IMR-90 (cell line): ENCODE data around the gene FADS1. TPM values are rescaled to one million over a fixed set of nuclear protein-coding genes. Genes with fewer than 3 reads are reported as not detected.

ENCODE experiments used
- ATAC-seq: fragments of 200-7000 bp; cut with Tn5 transposase; 2 replicates; pipeline ENCODE4 v1.9.1; 2020; ENCODE audit warnings: low read depth, mild to moderate bottlenecking, moderate library complexity
- BruUV-seq: library from RNA; stranded (reverse); fragments of 400-500 nt; replicated peaks from 2 replicates; lab custom pipeline; 2021; lab: Mats Ljungman, UMichigan
- CTCF ChIA-PET: fragments of 300-600 bp; formaldehyde crosslinking; extraction: SDS; loops from one replicate; lab custom pipeline; 2021; ENCODE audit warnings: antibody characterized with exemption; lab: Yijun Ruan, JAX
- POLR2A ChIA-PET: fragments of 300-600 bp; sonication (Branson Sonifier 250); formaldehyde crosslinking; loops from one replicate; lab custom pipeline; 2022; ENCODE audit warnings: antibody characterized with exemption; ENCODE audit not compliant: unreplicated experiment; lab: Charles Lee
- DNase-seq: peaks from one replicate; pipeline ENCODE4 v3.0.0; 2013
- H2AFZ ChIP-seq: replicated peaks from 2 replicates; pipeline ENCODE3; 2013; ENCODE audit warnings: low read length, mild to moderate bottlenecking; ENCODE audit not compliant: poor library complexity
- H2AK5ac ChIP-seq: 2 replicates; pipeline ENCODE4 v1.6.1; 2013; ENCODE audit warnings: low read depth, low read length, inconsistent platforms
- H2AK9ac ChIP-seq: replicated peaks from 2 replicates; pipeline ENCODE3; 2013; ENCODE audit warnings: mild to moderate bottlenecking, low read depth, low read length, moderate library complexity; ENCODE audit not compliant: poor library complexity
- H2BK120ac ChIP-seq: 2 replicates; pipeline ENCODE4 v1.6.1; 2013; ENCODE audit warnings: low read depth, low read length, inconsistent platforms
- H2BK15ac ChIP-seq: 3 replicates; pipeline ENCODE4 v1.6.1; 2013; ENCODE audit warnings: low read depth, low read length, inconsistent platforms
- H2BK20ac ChIP-seq: 2 replicates; pipeline ENCODE4 v1.6.1; 2013; ENCODE audit warnings: low read depth, mild to moderate bottlenecking, inconsistent platforms, low read length, moderate library complexity
- H2BK5ac ChIP-seq: 2 replicates; pipeline ENCODE4 v1.6.1; 2013; ENCODE audit warnings: mild to moderate bottlenecking, low read depth, low read length, inconsistent platforms; ENCODE audit not compliant: poor library complexity, severe bottlenecking
- H3K14ac ChIP-seq: replicated peaks from 2 replicates; pipeline ENCODE4 v1.6.1; 2013; ENCODE audit warnings: low read depth, low read length, inconsistent platforms
- H3K18ac ChIP-seq: 2 replicates; pipeline ENCODE4 v1.6.1; 2013; ENCODE audit warnings: low read depth, low read length, control low read depth
- H3K23ac ChIP-seq: 2 replicates; pipeline ENCODE4 v1.6.1; 2013; ENCODE audit warnings: low read depth, low read length, inconsistent platforms
- H3K27ac ChIP-seq: 2 replicates; pipeline ENCODE4 v1.5.1; 2013; ENCODE audit warnings: mild to moderate bottlenecking, control low read depth, low read length; ENCODE audit not compliant: insufficient read depth
- H3K27me3 ChIP-seq: 2 replicates; pipeline ENCODE4 v1.6.1; 2013; ENCODE audit warnings: low read length; ENCODE audit not compliant: control insufficient read depth, insufficient read depth
- H3K36me3 ChIP-seq: 2 replicates; pipeline ENCODE4 v1.6.1; 2013; ENCODE audit warnings: low read length, mixed read lengths; ENCODE audit not compliant: control insufficient read depth, insufficient read depth
- H3K4ac ChIP-seq: 2 replicates; pipeline ENCODE4 v1.6.1; 2013; ENCODE audit warnings: low read depth, low read length, inconsistent platforms
- H3K4me1 ChIP-seq: 2 replicates; pipeline ENCODE4 v1.6.1; 2013; ENCODE audit warnings: low read length, mixed read lengths; ENCODE audit not compliant: control insufficient read depth, insufficient read depth
- H3K4me2 ChIP-seq: 2 replicates; pipeline ENCODE4 v1.6.1; 2013; ENCODE audit warnings: low read depth, mild to moderate bottlenecking, control low read depth, low read length, moderate library complexity
- H3K4me3 ChIP-seq: 2 replicates; pipeline ENCODE4 v1.5.1; 2013; ENCODE audit warnings: low read depth, mild to moderate bottlenecking, control low read depth, low read length, moderate library complexity; ENCODE audit not compliant: insufficient read depth
- H3K56ac ChIP-seq: 2 replicates; pipeline ENCODE4 v1.6.1; 2013; ENCODE audit warnings: low read length, inconsistent platforms; ENCODE audit not compliant: insufficient read depth; ENCODE audit errors: extremely low read depth
- H3K79me1 ChIP-seq, 2 experiments: 2 replicates each; pipeline ENCODE4 v1.6.1; 2013; ENCODE audit warnings: low read length in 2 of 2, inconsistent platforms in 1 of 2, low read depth in 1 of 2
- H3K9ac ChIP-seq: 2 replicates; pipeline ENCODE4 v1.6.1; 2013; ENCODE audit warnings: low read depth, low read length, control low read depth
- H3K9me1 ChIP-seq: 2 replicates; pipeline ENCODE4 v1.6.1; 2013; ENCODE audit warnings: low read length, inconsistent platforms; ENCODE audit not compliant: insufficient read depth
- H3K9me3 ChIP-seq: 2 replicates; pipeline ENCODE4 v1.6.1; 2013; ENCODE audit warnings: low read length; ENCODE audit not compliant: control insufficient read depth, insufficient read depth
- H4K20me1 ChIP-seq: 2 replicates; pipeline ENCODE4 v1.6.1; 2013; ENCODE audit warnings: low read length, inconsistent platforms; ENCODE audit not compliant: insufficient read depth
- H4K5ac ChIP-seq: 2 replicates; pipeline ENCODE4 v1.6.1; 2013; ENCODE audit warnings: mild to moderate bottlenecking, low read depth, low read length, control low read depth
- H4K8ac ChIP-seq, 2 experiments: 2 replicates each; pipeline ENCODE4 v1.6.1; 2013; ENCODE audit warnings: low read depth in 2 of 2, low read length in 2 of 2, control low read depth in 1 of 2, inconsistent platforms in 1 of 2
- H4K91ac ChIP-seq: 2 replicates; pipeline ENCODE4 v1.6.1; 2013; ENCODE audit warnings: low read depth, low read length, inconsistent platforms; ENCODE audit not compliant: insufficient read depth
- FOS ChIP-seq: fragments of 150-350 bp; IDR thresholded peaks from 2 replicates; pipeline ENCODE4 v1.6.1; 2016; ENCODE audit warnings: low read depth, low read length
- WGBS, 2 experiments: methylation state at CpG; one replicate each; pipeline versions ENCODE4 v1.1.5 to v1.1.7; 2013; ENCODE audit warnings: missing lambda C conversion rate in 2 of 2; ENCODE audit not compliant: insufficient read length in 1 of 2; ENCODE audit errors: extremely low coverage in 2 of 2; 5-methylcytosine and 5-hydroxymethylcytosine counted together
- dilution Hi-C: fragments of 300-500 bp; cut with HindIII; formaldehyde crosslinking; loops from one replicate; pipeline ENCODE4 v1.14.3; 2018; ENCODE audit warnings: low sequenced_read_pairs; ENCODE audit not compliant: unreplicated experiment
- in situ Hi-C: fragments of 300-500 bp; cut with MboI; formaldehyde crosslinking; loops from 3 replicates; pipeline ENCODE4 v1.14.3; 2019; ENCODE audit warnings: low sequenced_read_pairs, inconsistent platforms, mixed read lengths
- intact Hi-C: fragments of 100-400 bp; cut with micrococcal nuclease; formaldehyde crosslinking; loops from 2 replicates; pipeline ENCODE4 v1.10.0; 2022
- polyA plus RNA-seq, 3 experiments: library from polyadenylated mRNA; depleted of rRNA; stranded (reverse); fragments of >200 nt; gene quantifications; 2 replicates each; pipeline ENCODE4 v1.2.3, GENCODE V29; 2012; ENCODE audit warnings: low replicate concordance in 1 of 3
- total RNA-seq: library from RNA; depleted of rRNA; stranded (reverse); fragments of >200 nt; gene quantifications from 2 replicates; pipeline ENCODE4 v1.2.3, GENCODE V29; 2012
- TF ChIP-seq, protein P1 (sequence below): fragments of 150-350 bp; IDR thresholded peaks from 2 replicates; pipeline ENCODE4 v1.6.1; 2017; ENCODE audit warnings: mild to moderate bottlenecking, antibody characterized with exemption, low read length, low read depth

The FADS1 gene
- total and polyA plus RNA-seq, 2 of the 4 experiments (the other 2 are of a cell fraction) = 16.3 to 18.4 TPM

DNA sequence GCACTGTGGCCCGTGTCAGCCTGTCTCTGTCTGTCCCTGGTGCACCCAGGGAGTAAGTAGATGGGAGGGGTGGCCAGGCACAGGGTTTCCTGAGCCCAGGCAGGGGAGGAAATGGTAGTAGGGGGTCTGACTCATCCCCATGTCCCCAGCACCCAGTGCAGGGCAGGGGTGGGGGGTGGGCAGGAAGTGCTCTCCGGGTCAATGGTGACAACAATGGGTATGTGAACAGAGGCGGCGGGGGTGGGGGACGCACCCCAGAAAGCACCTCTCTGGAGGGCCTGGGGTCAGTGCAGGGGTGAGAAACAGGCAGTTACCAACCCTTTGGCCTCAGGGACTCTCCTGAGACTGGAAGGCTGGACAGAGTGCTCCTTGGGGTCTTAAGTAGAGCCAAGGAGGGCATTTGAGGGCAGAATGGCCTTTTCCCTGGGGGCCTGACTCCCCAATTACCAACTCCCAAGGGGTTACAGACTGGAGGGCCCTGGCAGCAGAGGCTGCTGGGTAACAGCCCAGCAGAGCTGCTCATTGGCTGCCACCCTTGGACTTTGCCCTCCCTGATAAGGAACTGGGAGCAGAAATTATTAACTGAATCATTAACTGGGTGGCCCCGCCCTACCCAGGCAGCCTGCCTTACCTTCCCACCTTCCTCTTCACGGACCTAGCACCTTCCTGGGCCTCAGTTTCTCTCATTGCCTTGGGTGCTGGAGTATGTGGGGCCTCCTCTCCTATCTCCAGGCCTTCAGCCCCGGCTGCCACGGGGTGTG lies 60.2 kb downstream of the FADS1 start:
- intact Hi-C loops = no loop called here
- H3K14ac ChIP-seq = peak overlapping the region; percentile 51; the same call in 1 of the 2 replicates
- dilution Hi-C loops = no loop called here

More for the DNA sequence above, 60.2 kb downstream of the FADS1 start:
- H3K9me1 ChIP-seq = no peaks in the 10 kb centered on the region
- in situ Hi-C loops = no loop called here
- H3K56ac ChIP-seq = no peak overlapping the region
- DNase-seq (peak; percentile 50), ATAC-seq (no peak)
- H2AFZ ChIP-seq = peak overlapping the region; percentile 75
- POLR2A ChIA-PET = no interaction called here
- peak overlapping the region; percentile 42 for H2BK5ac ChIP-seq
- H3K4me2 ChIP-seq = no peak overlapping the region
- H3K4me1 ChIP-seq = peaks cover 15% of the 10 kb centered on the region
- H3K79me1 ChIP-seq = 0 out of 4 replicates have a peak, but pooled peaks cover 0 to 3% of the 10 kb centered on the region in 2 experiments
- H2BK15ac ChIP-seq = peak overlapping the region; percentile 45; the same call in 1 of the 3 replicates
- WGBS, 2 experiments = no CpG with 5 or more reads among the region's 9 CpGs
- CTCF ChIA-PET = no interaction called here
- H2AK9ac ChIP-seq = peak overlapping the region; percentile 90
- H3K4ac ChIP-seq = peak overlapping the region; percentile 54; the same call in 1 of the 2 replicates
- H4K91ac ChIP-seq = peak overlapping the region; percentile 76
- no peaks in the 10 kb centered on the region for H3K36me3 ChIP-seq
- H3K4me3 ChIP-seq = no peak overlapping the region
- peaks cover 3% of the 10 kb centered on the region; the same call in 1 of the 2 replicates for H3K27me3 ChIP-seq
- peak overlapping the region; percentile 66 to 81; a peak in 3 of 4 replicates for H4K8ac ChIP-seq
- no peak overlapping the region; the same call in 1 of the 2 replicates for H3K27ac ChIP-seq
- no peak overlapping the region for H3K23ac ChIP-seq
- H2BK120ac ChIP-seq = peak overlapping the region; percentile 74
- H2AK5ac ChIP-seq = peak overlapping the region; percentile 82; the same call in 1 of the 2 replicates
- H3K18ac ChIP-seq = no peak overlapping the region
- H3K9me3 ChIP-seq = no peaks in the 10 kb centered on the region
- H2BK20ac ChIP-seq = peak overlapping the region; percentile 72; the same call in 1 of the 2 replicates
- peak overlapping the region; percentile 61; the same call in 1 of the 2 replicates for H4K5ac ChIP-seq
- H3K9ac ChIP-seq = peak overlapping the region; percentile 25; the same call in 1 of the 2 replicates
- no peaks in the 10 kb centered on the region for H4K20me1 ChIP-seq
- BruUV-seq = no TSS peak
- TF ChIP-seq, protein P1, sequence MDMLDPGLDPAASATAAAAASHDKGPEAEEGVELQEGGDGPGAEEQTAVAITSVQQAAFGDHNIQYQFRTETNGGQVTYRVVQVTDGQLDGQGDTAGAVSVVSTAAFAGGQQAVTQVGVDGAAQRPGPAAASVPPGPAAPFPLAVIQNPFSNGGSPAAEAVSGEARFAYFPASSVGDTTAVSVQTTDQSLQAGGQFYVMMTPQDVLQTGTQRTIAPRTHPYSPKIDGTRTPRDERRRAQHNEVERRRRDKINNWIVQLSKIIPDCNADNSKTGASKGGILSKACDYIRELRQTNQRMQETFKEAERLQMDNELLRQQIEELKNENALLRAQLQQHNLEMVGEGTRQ = no peak
- 0 out of 2 replicates have a peak, but pooled peaks have one; percentile 31 for TF ChIP-seq FOS
